ENCODE data around the gene PJVK. TPM values are rescaled to one million over a fixed set of nuclear protein-coding genes. Genes with fewer than 3 reads are reported as not detected.
A peak's percentile ranks its signal among the peaks of the same experiment; 100 is the strongest.

The PJVK gene
- total and polyA plus RNA-seq, 2 of the 13 experiments (the other 11 are each of a cell fraction or from before 2014, with no cell fraction given): 1.2 to 2.6 TPM

DNA sequence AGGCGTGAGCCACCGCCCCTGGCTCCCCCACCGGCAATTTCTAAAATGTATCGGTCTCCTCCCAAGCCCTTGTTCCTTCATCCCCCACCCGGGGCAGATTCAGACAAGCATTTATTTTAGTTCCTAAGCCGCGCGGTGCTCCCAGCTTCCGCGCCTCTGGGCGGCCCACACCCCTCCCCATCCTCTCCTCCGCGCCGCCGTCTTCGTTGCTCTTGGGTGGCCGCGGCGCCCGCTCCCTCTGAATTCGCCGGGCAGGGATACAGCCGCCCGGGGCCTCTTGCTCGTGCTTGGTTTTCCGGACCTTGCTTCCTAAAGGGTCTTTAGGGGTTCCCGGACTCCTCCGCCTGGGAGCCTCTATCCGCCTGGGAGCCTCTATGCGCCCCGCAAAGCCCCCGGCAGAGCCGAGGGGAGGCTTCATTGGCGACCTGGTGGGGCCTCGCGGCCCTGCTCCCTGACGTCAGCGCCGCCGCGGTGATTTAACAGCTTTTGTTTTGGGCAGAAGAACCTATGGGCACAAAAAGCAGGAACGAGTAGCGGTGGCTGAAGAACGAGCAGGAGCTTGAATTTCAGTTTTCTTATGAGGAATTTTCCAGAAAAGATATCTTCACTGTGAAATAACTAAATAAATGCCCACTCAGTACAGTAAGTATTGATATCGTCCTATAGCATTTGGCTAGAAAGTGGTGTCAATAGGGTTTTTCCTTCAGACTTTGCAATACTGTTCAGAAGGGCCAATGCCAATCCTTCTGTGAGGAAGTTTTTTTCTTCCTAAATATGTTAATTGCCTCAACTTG lies 37.5 kb upstream of the PJVK start (continued):
- TF ChIP-seq, protein P1, sequence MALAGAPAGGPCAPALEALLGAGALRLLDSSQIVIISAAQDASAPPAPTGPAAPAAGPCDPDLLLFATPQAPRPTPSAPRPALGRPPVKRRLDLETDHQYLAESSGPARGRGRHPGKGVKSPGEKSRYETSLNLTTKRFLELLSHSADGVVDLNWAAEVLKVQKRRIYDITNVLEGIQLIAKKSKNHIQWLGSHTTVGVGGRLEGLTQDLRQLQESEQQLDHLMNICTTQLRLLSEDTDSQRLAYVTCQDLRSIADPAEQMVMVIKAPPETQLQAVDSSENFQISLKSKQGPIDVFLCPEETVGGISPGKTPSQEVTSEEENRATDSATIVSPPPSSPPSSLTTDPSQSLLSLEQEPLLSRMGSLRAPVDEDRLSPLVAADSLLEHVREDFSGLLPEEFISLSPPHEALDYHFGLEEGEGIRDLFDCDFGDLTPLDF (CRISPR knock-in tag; IDR thresholded peaks at IDR 0.05): no peak
- TF ChIP-seq JDP2 (CRISPR knock-in tag; IDR thresholded peaks at IDR 0.05; ENCODE audit: borderline replicate concordance): no peak
- TF ChIP-seq ZNF7 (CRISPR knock-in tag; IDR thresholded peaks at IDR 0.05): no peak
- TF ChIP-seq, protein P2, sequence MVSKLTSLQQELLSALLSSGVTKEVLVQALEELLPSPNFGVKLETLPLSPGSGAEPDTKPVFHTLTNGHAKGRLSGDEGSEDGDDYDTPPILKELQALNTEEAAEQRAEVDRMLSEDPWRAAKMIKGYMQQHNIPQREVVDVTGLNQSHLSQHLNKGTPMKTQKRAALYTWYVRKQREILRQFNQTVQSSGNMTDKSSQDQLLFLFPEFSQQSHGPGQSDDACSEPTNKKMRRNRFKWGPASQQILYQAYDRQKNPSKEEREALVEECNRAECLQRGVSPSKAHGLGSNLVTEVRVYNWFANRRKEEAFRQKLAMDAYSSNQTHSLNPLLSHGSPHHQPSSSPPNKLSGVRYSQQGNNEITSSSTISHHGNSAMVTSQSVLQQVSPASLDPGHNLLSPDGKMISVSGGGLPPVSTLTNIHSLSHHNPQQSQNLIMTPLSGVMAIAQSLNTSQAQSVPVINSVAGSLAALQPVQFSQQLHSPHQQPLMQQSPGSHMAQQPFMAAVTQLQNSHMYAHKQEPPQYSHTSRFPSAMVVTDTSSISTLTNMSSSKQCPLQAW (CRISPR knock-in tag; IDR thresholded peaks at IDR 0.05): 0 out of 2 replicates have a peak, but pooled peaks have one; percentile 48
- TF ChIP-seq ZNF674 (CRISPR knock-in tag; IDR thresholded peaks at IDR 0.05; ENCODE audit: low read depth): no peak
- TF ChIP-seq MTF2 (CRISPR knock-in tag; IDR thresholded peaks at IDR 0.05; ENCODE audit: borderline replicate concordance): no peak
- TF ChIP-seq ZNF34 (CRISPR knock-in tag; IDR thresholded peaks at IDR 0.05; ENCODE audit: borderline replicate concordance): no peak
- TF ChIP-seq YY1 (IDR thresholded peaks at IDR 0.05; ENCODE audit: insufficient read depth, insufficient replicate concordance, low read depth, low read length): no peak
- TF ChIP-seq ZNF451 (CRISPR knock-in tag; IDR thresholded peaks at IDR 0.05): no peak
- TF ChIP-seq ZSCAN9 (CRISPR knock-in tag; IDR thresholded peaks at IDR 0.05; ENCODE audit: borderline replicate concordance): no peak
- no peak for TF ChIP-seq MEIS1 (CRISPR knock-in tag; IDR thresholded peaks at IDR 0.05; ENCODE audit: borderline replicate concordance)
- TF ChIP-seq, protein P3, sequence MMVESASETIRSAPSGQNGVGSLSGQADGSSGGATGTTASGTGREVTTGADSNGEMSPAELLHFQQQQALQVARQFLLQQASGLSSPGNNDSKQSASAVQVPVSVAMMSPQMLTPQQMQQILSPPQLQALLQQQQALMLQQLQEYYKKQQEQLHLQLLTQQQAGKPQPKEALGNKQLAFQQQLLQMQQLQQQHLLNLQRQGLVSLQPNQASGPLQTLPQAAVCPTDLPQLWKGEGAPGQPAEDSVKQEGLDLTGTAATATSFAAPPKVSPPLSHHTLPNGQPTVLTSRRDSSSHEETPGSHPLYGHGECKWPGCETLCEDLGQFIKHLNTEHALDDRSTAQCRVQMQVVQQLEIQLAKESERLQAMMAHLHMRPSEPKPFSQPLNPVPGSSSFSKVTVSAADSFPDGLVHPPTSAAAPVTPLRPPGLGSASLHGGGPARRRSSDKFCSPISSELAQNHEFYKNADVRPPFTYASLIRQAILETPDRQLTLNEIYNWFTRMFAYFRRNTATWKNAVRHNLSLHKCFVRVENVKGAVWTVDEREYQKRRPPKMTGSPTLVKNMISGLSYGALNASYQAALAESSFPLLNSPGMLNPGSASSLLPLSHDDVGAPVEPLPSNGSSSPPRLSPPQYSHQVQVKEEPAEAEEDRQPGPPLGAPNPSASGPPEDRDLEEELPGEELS (CRISPR knock-in tag; IDR thresholded peaks at IDR 0.05): no peak
- no peak for TF ChIP-seq ZNF775 (CRISPR knock-in tag; IDR thresholded peaks at IDR 0.05; ENCODE audit: borderline replicate concordance)
- TF ChIP-seq TOPORS (CRISPR knock-in tag; IDR thresholded peaks at IDR 0.05): 0 out of 2 replicates have a peak, but pooled peaks have one; percentile 32
- TF ChIP-seq, protein P4, sequence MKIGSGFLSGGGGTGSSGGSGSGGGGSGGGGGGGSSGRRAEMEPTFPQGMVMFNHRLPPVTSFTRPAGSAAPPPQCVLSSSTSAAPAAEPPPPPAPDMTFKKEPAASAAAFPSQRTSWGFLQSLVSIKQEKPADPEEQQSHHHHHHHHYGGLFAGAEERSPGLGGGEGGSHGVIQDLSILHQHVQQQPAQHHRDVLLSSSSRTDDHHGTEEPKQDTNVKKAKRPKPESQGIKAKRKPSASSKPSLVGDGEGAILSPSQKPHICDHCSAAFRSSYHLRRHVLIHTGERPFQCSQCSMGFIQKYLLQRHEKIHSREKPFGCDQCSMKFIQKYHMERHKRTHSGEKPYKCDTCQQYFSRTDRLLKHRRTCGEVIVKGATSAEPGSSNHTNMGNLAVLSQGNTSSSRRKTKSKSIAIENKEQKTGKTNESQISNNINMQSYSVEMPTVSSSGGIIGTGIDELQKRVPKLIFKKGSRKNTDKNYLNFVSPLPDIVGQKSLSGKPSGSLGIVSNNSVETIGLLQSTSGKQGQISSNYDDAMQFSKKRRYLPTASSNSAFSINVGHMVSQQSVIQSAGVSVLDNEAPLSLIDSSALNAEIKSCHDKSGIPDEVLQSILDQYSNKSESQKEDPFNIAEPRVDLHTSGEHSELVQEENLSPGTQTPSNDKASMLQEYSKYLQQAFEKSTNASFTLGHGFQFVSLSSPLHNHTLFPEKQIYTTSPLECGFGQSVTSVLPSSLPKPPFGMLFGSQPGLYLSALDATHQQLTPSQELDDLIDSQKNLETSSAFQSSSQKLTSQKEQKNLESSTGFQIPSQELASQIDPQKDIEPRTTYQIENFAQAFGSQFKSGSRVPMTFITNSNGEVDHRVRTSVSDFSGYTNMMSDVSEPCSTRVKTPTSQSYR (CRISPR knock-in tag; IDR thresholded peaks at IDR 0.05; ENCODE audit: borderline replicate concordance): no peak
